GM12891 (cell line): ENCODE measurements around the gene PDE4A.

Source experiments
- DNase-seq: peaks from one replicate; pipeline ENCODE4 v3.0.0; 2011; ENCODE audit warnings: low spot score; ENCODE audit not compliant: insufficient read length
- FAIRE-seq: peaks from 2 replicates; lab custom pipeline; 2011; peaks lifted over from hg19 to GRCh38; lab: Jason Lieb, UNC
- SPI1 ChIP-seq: IDR thresholded peaks from 2 replicates; pipeline ENCODE4 v1.6.1; 2011; ENCODE audit warnings: low read depth, low read length, control low read depth

PDE4A gene

DNA sequence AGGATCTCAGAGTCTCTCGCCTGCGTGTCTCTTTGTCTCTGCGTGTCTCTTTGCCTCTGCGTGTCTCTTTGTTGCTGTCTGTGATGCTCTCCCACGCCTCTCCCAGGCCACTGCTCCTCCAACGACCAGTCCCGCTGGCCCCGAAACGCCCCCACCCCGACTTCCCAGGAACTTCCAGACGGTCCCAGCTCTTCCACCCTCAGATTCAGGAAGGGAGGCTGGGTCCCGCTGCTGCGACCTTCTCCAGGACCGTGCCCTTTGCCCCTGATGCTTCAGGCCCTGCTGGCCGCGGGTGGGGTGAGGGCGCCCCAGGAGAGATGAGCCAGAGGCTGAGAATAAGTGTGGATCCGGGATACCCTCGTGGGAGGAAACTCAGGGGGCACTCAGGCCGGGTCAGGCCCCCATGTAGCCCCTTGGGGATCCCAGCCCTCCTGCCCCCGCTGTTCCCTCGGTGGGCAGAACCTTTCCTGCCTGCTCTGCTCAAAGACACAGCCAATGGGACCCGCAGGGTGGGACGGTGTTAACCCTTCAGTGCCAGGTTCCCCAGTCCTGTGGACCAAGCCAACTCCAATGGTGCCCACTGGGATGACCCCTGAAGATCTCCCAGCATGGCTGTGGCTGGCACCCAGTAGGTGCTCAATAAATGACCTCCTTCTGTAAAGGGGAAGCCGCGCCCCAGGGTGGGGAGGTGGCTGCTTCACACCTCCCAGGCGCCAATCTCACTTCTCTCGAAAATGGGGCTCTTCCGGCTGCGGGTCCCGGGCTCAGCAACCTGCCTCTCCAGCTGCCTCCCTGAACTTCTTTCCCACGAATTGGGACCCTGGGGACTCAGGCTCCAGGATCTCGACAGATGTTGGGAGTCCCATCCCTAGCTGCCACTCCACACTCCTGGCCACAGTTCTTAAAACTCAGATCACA lies 98.4 kb downstream of the PDE4A start:
- FAIRE-seq (no peak), DNase-seq (no peak)
- TF ChIP-seq SPI1: no peak
